Astrocyte (in vitro differentiated cells and primary cell): ENCODE data around the gene CEP162.

Experiments
- EZH2 ChIP-seq: IDR thresholded peaks from 2 replicates; pipeline ENCODE4 v1.6.1; 2012; ENCODE audit warnings: mild to moderate bottlenecking, low read length, inconsistent platforms; ENCODE audit not compliant: insufficient read depth
- TF ChIP-seq, protein P1 (sequence below): IDR thresholded peaks from 2 replicates; pipeline ENCODE4 v1.5.1; 2011; ENCODE audit warnings: low read depth, mild to moderate bottlenecking, inconsistent platforms, low read length, moderate library complexity; ENCODE audit not compliant: insufficient read depth

DNA sequence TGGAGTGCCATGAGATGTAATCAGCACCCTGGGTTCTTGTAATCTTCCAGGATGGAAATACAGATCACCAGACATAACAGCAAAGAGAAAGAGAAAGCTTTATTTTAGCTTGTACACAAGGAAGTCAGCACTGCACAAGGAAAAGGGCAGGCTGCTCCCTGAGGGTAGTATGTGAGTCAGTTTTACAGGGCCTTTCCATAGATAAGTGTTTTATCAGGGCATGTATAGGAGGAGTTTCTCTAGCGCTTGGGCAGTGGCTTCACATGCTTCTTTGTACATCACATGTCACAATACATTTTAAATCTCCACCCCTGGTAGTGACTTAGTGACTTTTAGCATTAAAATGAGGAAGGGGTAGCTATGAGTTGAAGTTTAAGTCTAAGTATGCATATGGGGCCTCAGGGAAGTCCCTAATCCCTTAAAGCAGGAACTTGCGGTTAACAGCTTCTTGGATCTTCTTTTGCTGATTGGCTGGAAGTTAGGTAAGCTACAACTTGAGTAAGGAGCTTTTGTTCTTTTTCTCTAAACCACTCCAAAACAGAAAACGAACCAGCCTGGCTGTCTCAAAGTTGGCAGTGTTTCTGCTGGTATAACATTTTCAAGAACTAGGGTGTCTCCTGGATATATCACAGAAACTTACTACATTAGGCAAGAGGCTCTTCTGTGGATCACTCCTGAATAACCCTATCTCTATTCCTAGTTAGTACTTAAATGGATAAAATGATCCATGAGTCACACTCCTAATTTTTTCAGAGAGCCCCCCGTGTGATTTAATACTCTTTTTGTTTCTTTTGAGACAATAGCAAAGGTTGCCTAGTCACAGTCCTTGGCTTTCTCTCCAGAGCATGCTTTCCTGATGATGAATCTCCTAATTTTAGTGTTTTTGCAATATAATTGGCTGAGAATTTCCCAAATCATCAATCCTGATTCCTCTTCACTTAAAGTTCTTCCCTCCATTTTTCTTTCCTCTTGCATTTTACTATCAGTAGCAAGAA lies 133.7 kb downstream of the CEP162 start:
- TF ChIP-seq, protein P1, sequence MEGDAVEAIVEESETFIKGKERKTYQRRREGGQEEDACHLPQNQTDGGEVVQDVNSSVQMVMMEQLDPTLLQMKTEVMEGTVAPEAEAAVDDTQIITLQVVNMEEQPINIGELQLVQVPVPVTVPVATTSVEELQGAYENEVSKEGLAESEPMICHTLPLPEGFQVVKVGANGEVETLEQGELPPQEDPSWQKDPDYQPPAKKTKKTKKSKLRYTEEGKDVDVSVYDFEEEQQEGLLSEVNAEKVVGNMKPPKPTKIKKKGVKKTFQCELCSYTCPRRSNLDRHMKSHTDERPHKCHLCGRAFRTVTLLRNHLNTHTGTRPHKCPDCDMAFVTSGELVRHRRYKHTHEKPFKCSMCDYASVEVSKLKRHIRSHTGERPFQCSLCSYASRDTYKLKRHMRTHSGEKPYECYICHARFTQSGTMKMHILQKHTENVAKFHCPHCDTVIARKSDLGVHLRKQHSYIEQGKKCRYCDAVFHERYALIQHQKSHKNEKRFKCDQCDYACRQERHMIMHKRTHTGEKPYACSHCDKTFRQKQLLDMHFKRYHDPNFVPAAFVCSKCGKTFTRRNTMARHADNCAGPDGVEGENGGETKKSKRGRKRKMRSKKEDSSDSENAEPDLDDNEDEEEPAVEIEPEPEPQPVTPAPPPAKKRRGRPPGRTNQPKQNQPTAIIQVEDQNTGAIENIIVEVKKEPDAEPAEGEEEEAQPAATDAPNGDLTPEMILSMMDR, result no peak
- TF ChIP-seq EZH2, result no peak
